ENCODE results near the gene GRM8. TPM values are rescaled to one million over a fixed set of nuclear protein-coding genes. Genes with fewer than 3 reads are reported as not detected.

The GRM8 gene
- total and polyA plus RNA-seq, 4 experiments from 2014 or later = not detected

GRCh38 chr7:126750207-126750911 is 502.4 kb downstream of the GRM8 start:
- peaks cover 0 to 3% of the 10 kb centered on the region in 2 donors for H3K27me3 Mint-ChIP-seq
- H3K9me3 ChIP-seq (ENCODE audit: control insufficient read depth in 1 of 2, low read length in 2 of 2) = no peaks in the 10 kb centered on the region

GRCh38 chr7:126728967-126729366 is 523.8 kb downstream of the GRM8 start:
- H3K27ac Mint-ChIP-seq = no peak overlapping the region
- no peaks in the 10 kb centered on the region for H3K27me3 Mint-ChIP-seq
- ChIA-PET CTCF (ENCODE audit: partially characterized antibody) (no interaction called here), POLR2A (ENCODE audit: partially characterized antibody) (no interaction called here)
- H3K27ac ChIP-seq (ENCODE audit: low read depth, low read length) = no peak overlapping the region
- peaks cover 0 to 1% (median 0%) of the 10 kb centered on the region in 8 donors for H3K9me3 Mint-ChIP-seq
- no peak for DNase-seq
- intact Hi-C loops (cut with micrococcal nuclease) = no loop called here
- no peaks in the 10 kb centered on the region for H3K36me3 Mint-ChIP-seq
- no peak overlapping the region for H3K4me3 ChIP-seq (ENCODE audit: low read length in 2 of 2)
- no peaks in the 10 kb centered on the region for H3K36me3 ChIP-seq (ENCODE audit: insufficient read depth, low read length)
- H3K4me1 ChIP-seq (ENCODE audit: insufficient read depth, low read length) = no peaks in the 10 kb centered on the region
- H3K4me3 Mint-ChIP-seq = no peak overlapping the region
- no peaks in the 10 kb centered on the region for H3K4me1 Mint-ChIP-seq
- H3K9me3 ChIP-seq (ENCODE audit: control insufficient read depth in 1 of 2, low read length in 2 of 2) = no peaks in the 10 kb centered on the region
- H3K27me3 ChIP-seq (ENCODE audit: insufficient read depth, low read length) = no peaks in the 10 kb centered on the region

More at GRCh38 chr7:126750207-126750911, 502.4 kb downstream of the GRM8 start:
- Mint-ChIP-seq H3K4me1 (no peaks in the 10 kb centered on the region), H3K4me3 (no peak overlapping the region), H3K27ac (no peak overlapping the region), H3K36me3 (no peaks in the 10 kb centered on the region), H3K9me3 (peaks cover 0 to 2% (median 0%) of the 10 kb centered on the region in 8 donors)
- no peak overlapping the region for H3K4me3 ChIP-seq (ENCODE audit: low read length in 2 of 2)
- H3K27me3 ChIP-seq (ENCODE audit: insufficient read depth, low read length) = no peaks in the 10 kb centered on the region
- no peaks in the 10 kb centered on the region for H3K36me3 ChIP-seq (ENCODE audit: insufficient read depth, low read length)
- no peak overlapping the region for H3K27ac ChIP-seq (ENCODE audit: low read depth, low read length)
- intact Hi-C loops (cut with micrococcal nuclease) = no loop called here
- no peak for DNase-seq
- H3K4me1 ChIP-seq (ENCODE audit: insufficient read depth, low read length) = no peaks in the 10 kb centered on the region
- POLR2A ChIA-PET (ENCODE audit: partially characterized antibody) = no interaction called here
- CTCF ChIA-PET (ENCODE audit: partially characterized antibody) = no interaction called here

- Histone ChIP-seq H3K27ac (ENCODE audit: low read depth, low read length) (no peak overlapping the region), H3K4me1 (ENCODE audit: insufficient read depth, low read length) (no peaks in the 10 kb centered on the region), H3K9me3 (ENCODE audit: control insufficient read depth in 1 of 2, low read length in 2 of 2) (no peaks in the 10 kb centered on the region), H3K36me3 (ENCODE audit: insufficient read depth, low read length) (no peaks in the 10 kb centered on the region), H3K27me3 (ENCODE audit: insufficient read depth, low read length) (no peaks in the 10 kb centered on the region), H3K4me3 (ENCODE audit: low read length in 2 of 2) (no peak overlapping the region)
- CTCF ChIA-PET (ENCODE audit: partially characterized antibody) = no interaction called here
- H3K4me1 Mint-ChIP-seq = no peaks in the 10 kb centered on the region
- POLR2A ChIA-PET (ENCODE audit: partially characterized antibody) = no interaction called here
- no peak for DNase-seq
- no peak overlapping the region for H3K4me3 Mint-ChIP-seq
- H3K36me3 Mint-ChIP-seq = no peaks in the 10 kb centered on the region
- H3K27me3 Mint-ChIP-seq = no peaks in the 10 kb centered on the region
- H3K27ac Mint-ChIP-seq = no peak overlapping the region
- peaks cover 0 to 1% (median 0%) of the 10 kb centered on the region in 8 donors for H3K9me3 Mint-ChIP-seq
- intact Hi-C loops (cut with micrococcal nuclease) = no loop called here
These were observed 524.8 kb downstream of the GRM8 start for GRCh38 chr7:126727930-126728391.

- CTCF ChIA-PET (ENCODE audit: partially characterized antibody) = no interaction called here
These were observed 528.7 kb downstream of the GRM8 start for GRCh38 chr7:126723966-126724544.

GRCh38 chr7:126720232-126720631 is 532.5 kb downstream of the GRM8 start:
- Mint-ChIP-seq H3K4me1 (peaks cover 0 to 1% (median 0%) of the 10 kb centered on the region in 4 donors), H3K36me3 (no peaks in the 10 kb centered on the region), H3K27me3 (peaks cover 0 to 1% of the 10 kb centered on the region in 2 donors), H3K4me3 (no peak overlapping the region), H3K9me3 (peaks cover 0 to 2% (median 0%) of the 10 kb centered on the region in 8 donors), H3K27ac (no peak overlapping the region)
- ChIA-PET CTCF (ENCODE audit: partially characterized antibody) (no interaction called here), POLR2A (ENCODE audit: partially characterized antibody) (no interaction called here)
- H3K27me3 ChIP-seq (ENCODE audit: insufficient read depth, low read length) = no peaks in the 10 kb centered on the region
- H3K4me1 ChIP-seq (ENCODE audit: insufficient read depth, low read length) = no peaks in the 10 kb centered on the region
- H3K4me3 ChIP-seq (ENCODE audit: low read length in 2 of 2) = no peak overlapping the region
- no peak overlapping the region for H3K27ac ChIP-seq (ENCODE audit: low read depth, low read length)
- no peak for DNase-seq
- intact Hi-C loops (cut with micrococcal nuclease) = no loop called here
- H3K36me3 ChIP-seq (ENCODE audit: insufficient read depth, low read length) = no peaks in the 10 kb centered on the region
- no peaks in the 10 kb centered on the region for H3K9me3 ChIP-seq (ENCODE audit: control insufficient read depth in 1 of 2, low read length in 2 of 2)

More at GRCh38 chr7:126723966-126724544, 528.7 kb downstream of the GRM8 start:
- Mint-ChIP-seq H3K4me1 (peaks cover 0 to 1% (median 0%) of the 10 kb centered on the region in 4 donors), H3K27ac (no peak overlapping the region), H3K4me3 (no peak overlapping the region), H3K27me3 (peaks cover 0 to 1% of the 10 kb centered on the region in 2 donors), H3K36me3 (no peaks in the 10 kb centered on the region), H3K9me3 (peaks cover 0 to 1% (median 0%) of the 10 kb centered on the region in 8 donors)
- H3K9me3 ChIP-seq (ENCODE audit: control insufficient read depth in 1 of 2, low read length in 2 of 2) = no peaks in the 10 kb centered on the region
- POLR2A ChIA-PET (ENCODE audit: partially characterized antibody) = no interaction called here
- H3K27me3 ChIP-seq (ENCODE audit: insufficient read depth, low read length) = no peaks in the 10 kb centered on the region
- no peak overlapping the region for H3K27ac ChIP-seq (ENCODE audit: low read depth, low read length)
- intact Hi-C loops (cut with micrococcal nuclease) = no loop called here
- no peak for DNase-seq
- no peaks in the 10 kb centered on the region for H3K4me1 ChIP-seq (ENCODE audit: insufficient read depth, low read length)
- H3K36me3 ChIP-seq (ENCODE audit: insufficient read depth, low read length) = no peaks in the 10 kb centered on the region
- no peak overlapping the region for H3K4me3 ChIP-seq (ENCODE audit: low read length in 2 of 2)

- Mint-ChIP-seq H3K36me3 (no peaks in the 10 kb centered on the region), H3K27ac (no peak overlapping the region), H3K27me3 (peaks cover 0 to 1% of the 10 kb centered on the region in 2 donors), H3K4me3 (no peak overlapping the region), H3K4me1 (peaks cover 0 to 1% (median 0%) of the 10 kb centered on the region in 4 donors), H3K9me3 (peaks cover 0 to 2% (median 0%) of the 10 kb centered on the region in 8 donors)
- H3K9me3 ChIP-seq (ENCODE audit: control insufficient read depth in 1 of 2, low read length in 2 of 2) = no peaks in the 10 kb centered on the region
- no peaks in the 10 kb centered on the region for H3K36me3 ChIP-seq (ENCODE audit: insufficient read depth, low read length)
- ChIA-PET CTCF (ENCODE audit: partially characterized antibody) (no interaction called here), POLR2A (ENCODE audit: partially characterized antibody) (no interaction called here)
- no peak overlapping the region for H3K27ac ChIP-seq (ENCODE audit: low read depth, low read length)
- H3K4me1 ChIP-seq (ENCODE audit: insufficient read depth, low read length) = no peaks in the 10 kb centered on the region
- DNase-seq = no peak
- no peaks in the 10 kb centered on the region for H3K27me3 ChIP-seq (ENCODE audit: insufficient read depth, low read length)
- H3K4me3 ChIP-seq (ENCODE audit: low read length in 2 of 2) = no peak overlapping the region
- intact Hi-C loops (cut with micrococcal nuclease) = no loop called here
These were observed 534.3 kb downstream of the GRM8 start for GRCh38 chr7:126718419-126718818.

GRCh38 chr7:126716321-126716720 is 536.4 kb downstream of the GRM8 start:
- DNase-seq = no peak
- H3K27ac Mint-ChIP-seq = no peak overlapping the region
- Histone ChIP-seq H3K4me1 (ENCODE audit: insufficient read depth, low read length) (no peaks in the 10 kb centered on the region), H3K27me3 (ENCODE audit: insufficient read depth, low read length) (no peaks in the 10 kb centered on the region), H3K27ac (ENCODE audit: low read depth, low read length) (no peak overlapping the region), H3K4me3 (ENCODE audit: low read length in 2 of 2) (no peak overlapping the region), H3K36me3 (ENCODE audit: insufficient read depth, low read length) (no peaks in the 10 kb centered on the region), H3K9me3 (ENCODE audit: control insufficient read depth in 1 of 2, low read length in 2 of 2) (no peaks in the 10 kb centered on the region)
- no peak overlapping the region for H3K4me3 Mint-ChIP-seq
- no peaks in the 10 kb centered on the region for H3K27me3 Mint-ChIP-seq
- ChIA-PET CTCF (ENCODE audit: partially characterized antibody) (no interaction called here), POLR2A (ENCODE audit: partially characterized antibody) (no interaction called here)
- H3K4me1 Mint-ChIP-seq = no peaks in the 10 kb centered on the region
- H3K9me3 Mint-ChIP-seq = peaks cover 0 to 2% (median 0%) of the 10 kb centered on the region in 8 donors
- no peaks in the 10 kb centered on the region for H3K36me3 Mint-ChIP-seq
- intact Hi-C loops (cut with micrococcal nuclease) = no loop called here
